Stimulated activated memory B cell treated with anti-CD40 and anti-IgM and Interleukin-4, amounts not matched to agents 10 μg/mL and 1 μg/mL and 100 μg/mL, for 72 hours (primary cell): ENCODE measurements around the gene SERP1.

ENCODE experiments used
- ATAC-seq: fragments of 150-1000 bp; cut with Tn5 transposase; 2 replicates; pipeline ENCODE4 v1.10.0; 2021
- H3K27ac Mint-ChIP-seq: one replicate; pipeline ENCODE4 v1.8.0; 2022; ENCODE audit warnings: mild to moderate bottlenecking, mixed read lengths
- H3K27me3 Mint-ChIP-seq: one replicate; pipeline ENCODE4 v1.8.0; 2022; ENCODE audit warnings: mixed read lengths
- H3K36me3 Mint-ChIP-seq: one replicate; pipeline ENCODE4 v1.8.0; 2022; ENCODE audit warnings: mixed read lengths
- H3K4me1 Mint-ChIP-seq: one replicate; pipeline ENCODE4 v1.8.0; 2022; ENCODE audit warnings: mixed read lengths
- H3K4me3 Mint-ChIP-seq: one replicate; pipeline ENCODE4 v1.8.0; 2022; ENCODE audit warnings: mild to moderate bottlenecking, moderate library complexity, mixed read lengths
- H3K9me3 Mint-ChIP-seq: one replicate; pipeline ENCODE4 v1.8.0; 2022; ENCODE audit warnings: mixed read lengths

SERP1 gene

DNA sequence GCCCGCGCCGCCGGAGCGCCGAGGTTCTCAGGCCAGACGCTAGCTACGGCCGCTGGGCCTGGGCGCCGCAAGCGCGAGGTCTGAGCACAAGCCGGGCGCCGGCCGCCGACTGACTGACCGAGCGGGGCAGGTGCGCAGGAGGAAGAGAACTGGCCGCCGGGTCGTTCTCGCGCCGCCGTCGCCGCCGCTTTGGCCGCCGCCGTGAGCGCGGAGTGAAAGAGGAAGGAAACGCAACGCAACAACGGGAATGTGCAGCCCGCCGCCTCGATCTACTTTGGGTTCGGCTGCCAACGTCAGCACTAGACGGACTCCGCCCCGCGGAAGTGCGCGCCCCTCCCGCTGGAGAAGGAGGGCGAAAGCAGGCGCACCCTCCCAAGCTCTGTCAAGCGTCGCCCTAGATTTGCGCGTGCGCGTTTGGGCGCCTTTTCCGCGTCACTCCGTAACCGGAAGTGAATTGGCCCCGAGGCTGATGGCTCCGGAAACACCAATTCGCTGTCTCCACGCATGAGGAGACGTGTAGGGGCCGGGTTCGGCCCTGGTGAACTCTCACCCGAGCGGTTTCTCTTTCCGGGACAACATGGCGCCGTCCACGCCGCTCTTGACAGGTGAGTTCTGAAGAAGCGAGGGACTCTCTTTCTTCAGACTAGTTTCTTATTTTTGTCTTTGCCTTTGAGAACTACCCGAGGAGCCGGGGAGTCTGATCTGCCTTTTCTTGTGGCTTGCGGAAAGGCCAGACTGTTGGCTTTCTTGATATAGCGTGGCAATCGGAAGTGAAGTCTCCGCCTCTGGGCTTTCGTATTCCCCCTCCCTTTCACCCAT, at the start of gene SERP1, which contains the start of gene EIF2A:
Gene SERP1, minus strand, starts transcription at position 271 of the 819 bp plus-strand sequence. CDS start 361 bp downstream, outside the sequence.
Gene EIF2A, plus strand, starts transcription at position 562 of the 819 bp plus-strand sequence. Its CDS starts 16 bp downstream, at position 578.
- Mint-ChIP-seq H3K27me3 (no peaks in the 10 kb centered on the region), H3K4me3 (peak within 1 kb of the TSS; percentile 92), H3K27ac (peak within 1 kb of the TSS; percentile 94), H3K9me3 (no peaks in the 10 kb centered on the region), H3K4me1 (peaks cover 52% of the 10 kb centered on the region), H3K36me3 (peaks cover 20% of the 10 kb centered on the region)
- ATAC-seq = peak; percentile 97

DNA sequence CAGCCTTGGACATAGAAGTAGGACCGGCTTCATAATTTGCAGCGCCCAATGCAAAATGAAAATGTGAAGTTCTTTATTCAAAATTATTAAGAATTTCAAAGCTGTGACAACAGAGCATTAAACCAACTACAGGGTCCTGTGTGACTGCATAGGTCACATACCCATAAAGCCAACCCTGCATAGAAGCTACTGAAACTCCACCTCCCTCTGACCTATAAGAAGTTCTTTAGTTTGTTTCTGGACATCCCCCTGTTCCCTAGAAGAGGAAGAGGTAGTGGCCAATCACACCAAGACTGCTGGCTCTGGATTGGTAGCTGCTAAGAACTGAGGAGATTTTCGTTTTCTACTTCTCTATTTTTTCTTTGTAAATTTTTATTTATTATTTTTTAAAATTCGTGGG, 47.9 kb upstream of the SERP1 start:
- peak; percentile 63 for ATAC-seq
- Mint-ChIP-seq H3K36me3 (peaks cover 21% of the 10 kb centered on the region), H3K27ac (no peak overlapping the region), H3K4me1 (peaks cover 44% of the 10 kb centered on the region), H3K9me3 (no peaks in the 10 kb centered on the region), H3K4me3 (no peak overlapping the region), H3K27me3 (no peaks in the 10 kb centered on the region)

- no peaks in the 10 kb centered on the region for H3K9me3 Mint-ChIP-seq
- H3K4me1 Mint-ChIP-seq = peaks cover 7% of the 10 kb centered on the region
- no peak for ATAC-seq
Observed at GRCh38 chr3:150589759-150590158, 43.5 kb upstream of the SERP1 start.

GRCh38 chr3:150588027-150588830, 41.9 kb upstream of the SERP1 start:
- Mint-ChIP-seq H3K27ac (peak overlapping the region; percentile 30), H3K9me3 (no peaks in the 10 kb centered on the region), H3K36me3 (peaks cover 10% of the 10 kb centered on the region), H3K27me3 (no peaks in the 10 kb centered on the region), H3K4me1 (no peaks in the 10 kb centered on the region), H3K4me3 (no peak overlapping the region)
- no peak for ATAC-seq

More at GRCh38 chr3:150589759-150590158, 43.5 kb upstream of the SERP1 start:
- Mint-ChIP-seq H3K27ac (no peak overlapping the region), H3K4me3 (no peak overlapping the region), H3K27me3 (no peaks in the 10 kb centered on the region), H3K36me3 (peaks cover 13% of the 10 kb centered on the region)

DNA sequence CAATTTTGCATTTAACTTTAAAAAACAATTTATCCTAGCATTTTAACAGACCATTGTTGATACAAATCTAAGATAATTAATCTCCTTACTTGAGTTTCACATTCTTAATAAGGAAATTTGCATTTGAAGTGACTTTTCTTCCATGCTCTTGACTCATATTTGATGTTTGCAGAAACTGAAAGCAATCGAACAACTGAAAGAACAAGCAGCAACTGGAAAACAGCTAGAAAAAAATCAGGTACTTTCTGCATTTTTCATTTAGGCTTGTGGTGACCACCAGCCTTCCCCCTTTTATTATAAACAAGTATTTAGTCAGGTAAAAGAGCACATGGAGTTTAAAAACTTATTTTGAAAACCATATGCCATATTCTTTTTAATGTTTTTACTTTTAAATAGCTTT, 36.7 kb upstream of the SERP1 start:
- H3K9me3 Mint-ChIP-seq = no peaks in the 10 kb centered on the region
- ATAC-seq = no peak
- no peaks in the 10 kb centered on the region for H3K4me1 Mint-ChIP-seq
- H3K36me3 Mint-ChIP-seq = peaks cover 29% of the 10 kb centered on the region
- no peaks in the 10 kb centered on the region for H3K27me3 Mint-ChIP-seq
- H3K27ac Mint-ChIP-seq = no peak overlapping the region
- H3K4me3 Mint-ChIP-seq = no peak overlapping the region

- H3K9me3 Mint-ChIP-seq = no peaks in the 10 kb centered on the region
- H3K27ac Mint-ChIP-seq = no peak overlapping the region
- H3K36me3 Mint-ChIP-seq = peaks cover 29% of the 10 kb centered on the region
- no peaks in the 10 kb centered on the region for H3K4me1 Mint-ChIP-seq
- no peak for ATAC-seq
- no peaks in the 10 kb centered on the region for H3K27me3 Mint-ChIP-seq
- H3K4me3 Mint-ChIP-seq = no peak overlapping the region
Observed at GRCh38 chr3:150582620-150583019, 36.3 kb upstream of the SERP1 start.

DNA sequence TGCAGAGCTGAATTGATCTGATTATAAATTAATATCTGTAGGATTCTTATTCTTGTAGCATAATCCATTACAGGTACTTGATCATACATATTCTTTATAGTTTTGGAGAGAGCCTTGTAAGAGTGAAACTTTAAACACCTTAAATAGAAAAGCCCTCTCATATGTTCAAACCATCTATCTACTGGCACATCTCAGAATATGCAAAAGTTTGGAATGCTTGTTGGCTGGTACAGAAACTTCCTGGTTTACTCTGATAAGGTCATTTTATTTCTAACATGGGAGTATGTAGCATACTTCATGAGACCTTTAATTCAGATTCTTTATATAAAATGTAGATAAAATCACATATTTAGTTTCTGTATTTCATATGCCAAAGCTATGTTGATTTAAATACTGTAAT, 34.9 kb upstream of the SERP1 start:
- H3K4me3 Mint-ChIP-seq = no peak overlapping the region
- H3K36me3 Mint-ChIP-seq = peaks cover 39% of the 10 kb centered on the region
- no peaks in the 10 kb centered on the region for H3K27me3 Mint-ChIP-seq
- H3K4me1 Mint-ChIP-seq = no peaks in the 10 kb centered on the region
- no peaks in the 10 kb centered on the region for H3K9me3 Mint-ChIP-seq
- no peak for ATAC-seq
- H3K27ac Mint-ChIP-seq = no peak overlapping the region

GRCh38 chr3:150577855-150578254, 31.6 kb upstream of the SERP1 start:
- Mint-ChIP-seq H3K27ac (no peak overlapping the region), H3K4me3 (no peak overlapping the region), H3K9me3 (no peaks in the 10 kb centered on the region), H3K4me1 (no peaks in the 10 kb centered on the region), H3K27me3 (no peaks in the 10 kb centered on the region), H3K36me3 (peaks cover 46% of the 10 kb centered on the region)
- no peak for ATAC-seq

- Mint-ChIP-seq H3K9me3 (no peaks in the 10 kb centered on the region), H3K27me3 (no peaks in the 10 kb centered on the region), H3K4me3 (no peak overlapping the region), H3K27ac (no peak overlapping the region), H3K36me3 (peaks cover 42% of the 10 kb centered on the region), H3K4me1 (peaks cover 5% of the 10 kb centered on the region)
- ATAC-seq = no peak
Observed at GRCh38 chr3:150567328-150567727, 21.0 kb upstream of the SERP1 start.

DNA sequence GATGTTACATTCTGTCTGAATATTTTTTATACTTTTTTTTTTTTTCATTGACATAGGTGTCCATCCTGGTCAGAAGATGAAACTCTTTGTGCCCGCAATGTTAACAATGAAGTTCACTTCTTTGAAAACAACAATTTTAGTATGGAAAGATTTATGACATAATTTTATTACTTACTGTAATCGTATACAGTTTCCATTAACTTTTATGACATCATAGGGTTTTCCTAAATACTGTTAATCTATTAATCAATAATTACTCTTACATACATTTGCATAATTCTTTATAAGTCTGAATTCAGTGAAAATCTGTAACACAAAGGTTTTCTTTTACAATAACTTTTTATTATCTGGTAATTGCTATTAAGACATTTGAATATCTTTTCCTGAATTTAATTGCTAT, 17.9 kb upstream of the SERP1 start:
- no peak for ATAC-seq
- Mint-ChIP-seq H3K9me3 (no peaks in the 10 kb centered on the region), H3K4me1 (no peaks in the 10 kb centered on the region), H3K4me3 (no peak overlapping the region), H3K27ac (no peak overlapping the region), H3K27me3 (no peaks in the 10 kb centered on the region), H3K36me3 (peaks cover 27% of the 10 kb centered on the region)

DNA sequence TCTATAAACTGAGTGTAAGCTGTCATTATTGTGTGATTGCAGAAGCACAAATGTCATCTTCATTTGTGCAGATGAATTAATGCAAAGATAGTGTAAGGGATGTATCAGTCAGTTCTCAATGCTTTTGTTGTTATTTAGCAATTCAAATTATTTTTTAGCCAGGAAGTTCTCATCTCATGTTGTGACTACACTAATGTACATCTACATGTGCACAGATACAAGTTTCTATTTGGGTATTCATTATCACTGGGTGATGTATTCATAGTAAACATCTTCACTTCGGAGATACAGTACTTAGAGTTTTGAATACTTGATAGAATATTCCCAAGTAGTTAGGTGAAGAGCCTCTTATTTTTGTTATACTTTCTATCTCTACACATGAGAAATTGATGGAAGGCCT, 11.4 kb upstream of the SERP1 start:
- no peaks in the 10 kb centered on the region for H3K27me3 Mint-ChIP-seq
- ATAC-seq = no peak
- no peaks in the 10 kb centered on the region for H3K9me3 Mint-ChIP-seq
- peaks cover 16% of the 10 kb centered on the region for H3K4me1 Mint-ChIP-seq
- H3K27ac Mint-ChIP-seq = no peak overlapping the region
- H3K4me3 Mint-ChIP-seq = no peak overlapping the region
- peaks cover 28% of the 10 kb centered on the region for H3K36me3 Mint-ChIP-seq

GRCh38 chr3:150556792-150557191, 10.5 kb upstream of the SERP1 start:
- no peaks in the 10 kb centered on the region for H3K9me3 Mint-ChIP-seq
- H3K27ac Mint-ChIP-seq = peak overlapping the region; percentile 68
- peaks cover 31% of the 10 kb centered on the region for H3K36me3 Mint-ChIP-seq
- no peaks in the 10 kb centered on the region for H3K27me3 Mint-ChIP-seq
- peaks cover 16% of the 10 kb centered on the region for H3K4me1 Mint-ChIP-seq
- no peak for ATAC-seq
- H3K4me3 Mint-ChIP-seq = no peak overlapping the region

GRCh38 chr3:150555859-150556436, 9.7 kb upstream of the SERP1 start:
- Mint-ChIP-seq H3K27ac (peak overlapping the region; percentile 68), H3K4me3 (no peak overlapping the region), H3K36me3 (peaks cover 34% of the 10 kb centered on the region), H3K4me1 (peaks cover 19% of the 10 kb centered on the region), H3K27me3 (no peaks in the 10 kb centered on the region), H3K9me3 (no peaks in the 10 kb centered on the region)
- no peak for ATAC-seq

DNA sequence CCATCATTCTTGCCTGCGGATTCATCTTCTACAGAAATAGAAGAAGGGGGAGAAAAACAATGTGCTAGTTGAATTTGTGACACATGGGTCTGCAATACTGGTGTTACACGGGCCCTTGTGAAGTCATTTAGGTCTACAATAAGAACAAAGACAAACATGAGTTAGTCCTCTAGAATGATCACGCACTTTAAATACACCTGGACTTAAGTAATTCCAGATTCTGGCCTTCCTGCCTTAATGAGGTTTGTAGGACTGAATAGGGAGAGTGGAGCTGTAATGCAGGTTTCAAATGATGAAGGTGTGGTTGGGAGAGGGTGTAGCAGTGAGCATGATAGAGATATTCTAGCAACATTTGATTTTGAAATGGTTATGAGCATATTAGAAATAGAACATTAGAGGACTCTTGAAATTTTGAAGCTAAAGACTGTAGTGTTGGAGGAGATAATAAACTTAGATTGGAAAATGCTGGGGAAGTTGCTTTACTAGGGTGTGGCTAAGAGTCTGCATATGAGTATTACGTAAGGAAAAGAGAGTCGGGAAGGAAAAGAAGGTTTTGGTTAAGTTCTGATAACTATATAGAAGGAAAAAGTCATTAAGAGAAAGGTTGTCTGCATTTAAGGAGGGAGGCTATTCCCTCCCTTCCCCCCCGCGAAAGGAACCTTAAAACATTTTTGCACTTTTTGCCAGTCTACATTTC, 897 bp upstream of the SERP1 start:
- Mint-ChIP-seq H3K9me3 (no peaks in the 10 kb centered on the region), H3K27ac (peak overlapping the region; percentile 94), H3K4me3 (peak overlapping the region; percentile 92), H3K27me3 (no peaks in the 10 kb centered on the region), H3K36me3 (peaks cover 13% of the 10 kb centered on the region), H3K4me1 (peaks cover 47% of the 10 kb centered on the region)
- ATAC-seq = no peak
